A549 (cell line): ENCODE results near the gene SLC49A3.

Experiments
- MAZ ChIP-seq: fragments of 150-350 bp; IDR thresholded peaks from 2 replicates; pipeline ENCODE4 v1.6.1; 2014; ENCODE audit warnings: antibody characterized with exemption, low read depth, low read length, borderline replicate concordance
- NR3C1 ChIP-seq: fragments of >200 bp; sonication (Bioruptor Twin); formaldehyde crosslinking; IDR thresholded peaks from 3 replicates; pipeline ENCODE4 v1.6.1; 2017
- POLR2A ChIP-seq: IDR thresholded peaks from 2 replicates; pipeline ENCODE4 v1.6.1; 2012; ENCODE audit warnings: mild to moderate bottlenecking, low read length
- RCOR1 ChIP-seq: fragments of 150-350 bp; IDR thresholded peaks from 2 replicates; pipeline ENCODE4 v1.6.1; 2014; ENCODE audit warnings: antibody characterized with exemption, low read length, low read depth
- RFX5 ChIP-seq: fragments of 450-650 bp; IDR thresholded peaks from 2 replicates; pipeline ENCODE4 v1.7.1; 2014; ENCODE audit warnings: antibody characterized with exemption, mild to moderate bottlenecking, moderate library complexity
- SMC3 ChIP-seq: fragments of >200 bp; sonication (Bioruptor Twin); formaldehyde crosslinking; IDR thresholded peaks from 3 replicates; pipeline ENCODE4 v1.6.1; 2018; ENCODE audit warnings: inconsistent platforms
- TF ChIP-seq, protein P1 (sequence below): fragments of >200 bp; sonication (Bioruptor Twin); formaldehyde crosslinking; IDR thresholded peaks from 3 replicates; pipeline ENCODE4 v1.5.1; 2016
- TF ChIP-seq, protein P2 (sequence below): fragments of 200-600 bp; sonication (generic); IDR thresholded peaks from 2 replicates; pipeline ENCODE4 v1.6.1; 2016; ENCODE audit warnings: antibody characterized with exemption, mild to moderate bottlenecking, moderate library complexity

- TF ChIP-seq, protein P1, sequence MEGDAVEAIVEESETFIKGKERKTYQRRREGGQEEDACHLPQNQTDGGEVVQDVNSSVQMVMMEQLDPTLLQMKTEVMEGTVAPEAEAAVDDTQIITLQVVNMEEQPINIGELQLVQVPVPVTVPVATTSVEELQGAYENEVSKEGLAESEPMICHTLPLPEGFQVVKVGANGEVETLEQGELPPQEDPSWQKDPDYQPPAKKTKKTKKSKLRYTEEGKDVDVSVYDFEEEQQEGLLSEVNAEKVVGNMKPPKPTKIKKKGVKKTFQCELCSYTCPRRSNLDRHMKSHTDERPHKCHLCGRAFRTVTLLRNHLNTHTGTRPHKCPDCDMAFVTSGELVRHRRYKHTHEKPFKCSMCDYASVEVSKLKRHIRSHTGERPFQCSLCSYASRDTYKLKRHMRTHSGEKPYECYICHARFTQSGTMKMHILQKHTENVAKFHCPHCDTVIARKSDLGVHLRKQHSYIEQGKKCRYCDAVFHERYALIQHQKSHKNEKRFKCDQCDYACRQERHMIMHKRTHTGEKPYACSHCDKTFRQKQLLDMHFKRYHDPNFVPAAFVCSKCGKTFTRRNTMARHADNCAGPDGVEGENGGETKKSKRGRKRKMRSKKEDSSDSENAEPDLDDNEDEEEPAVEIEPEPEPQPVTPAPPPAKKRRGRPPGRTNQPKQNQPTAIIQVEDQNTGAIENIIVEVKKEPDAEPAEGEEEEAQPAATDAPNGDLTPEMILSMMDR = no peak
- TF ChIP-seq POLR2A (no peak), SMC3 (no peak), NR3C1 (no peak), MAZ (no peak), RCOR1 (no peak), RFX5 (no peak)
- TF ChIP-seq, protein P2, sequence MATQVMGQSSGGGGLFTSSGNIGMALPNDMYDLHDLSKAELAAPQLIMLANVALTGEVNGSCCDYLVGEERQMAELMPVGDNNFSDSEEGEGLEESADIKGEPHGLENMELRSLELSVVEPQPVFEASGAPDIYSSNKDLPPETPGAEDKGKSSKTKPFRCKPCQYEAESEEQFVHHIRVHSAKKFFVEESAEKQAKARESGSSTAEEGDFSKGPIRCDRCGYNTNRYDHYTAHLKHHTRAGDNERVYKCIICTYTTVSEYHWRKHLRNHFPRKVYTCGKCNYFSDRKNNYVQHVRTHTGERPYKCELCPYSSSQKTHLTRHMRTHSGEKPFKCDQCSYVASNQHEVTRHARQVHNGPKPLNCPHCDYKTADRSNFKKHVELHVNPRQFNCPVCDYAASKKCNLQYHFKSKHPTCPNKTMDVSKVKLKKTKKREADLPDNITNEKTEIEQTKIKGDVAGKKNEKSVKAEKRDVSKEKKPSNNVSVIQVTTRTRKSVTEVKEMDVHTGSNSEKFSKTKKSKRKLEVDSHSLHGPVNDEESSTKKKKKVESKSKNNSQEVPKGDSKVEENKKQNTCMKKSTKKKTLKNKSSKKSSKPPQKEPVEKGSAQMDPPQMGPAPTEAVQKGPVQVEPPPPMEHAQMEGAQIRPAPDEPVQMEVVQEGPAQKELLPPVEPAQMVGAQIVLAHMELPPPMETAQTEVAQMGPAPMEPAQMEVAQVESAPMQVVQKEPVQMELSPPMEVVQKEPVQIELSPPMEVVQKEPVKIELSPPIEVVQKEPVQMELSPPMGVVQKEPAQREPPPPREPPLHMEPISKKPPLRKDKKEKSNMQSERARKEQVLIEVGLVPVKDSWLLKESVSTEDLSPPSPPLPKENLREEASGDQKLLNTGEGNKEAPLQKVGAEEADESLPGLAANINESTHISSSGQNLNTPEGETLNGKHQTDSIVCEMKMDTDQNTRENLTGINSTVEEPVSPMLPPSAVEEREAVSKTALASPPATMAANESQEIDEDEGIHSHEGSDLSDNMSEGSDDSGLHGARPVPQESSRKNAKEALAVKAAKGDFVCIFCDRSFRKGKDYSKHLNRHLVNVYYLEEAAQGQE = no peak
Observed at GRCh38 chr4:647481-647880, 41.5 kb downstream of the SLC49A3 start.
